A549 (cell line): Measurements from ENCODE around the gene TRNP1. TPM values are rescaled to one million over a fixed set of nuclear protein-coding genes. Genes with fewer than 3 reads are reported as not detected.

ENCODE experiments used
- ATAC-seq, 2 experiments: fragments of 200-7000 bp in 1 of 2; fragments of >200 bp in 1 of 2; cut with Nextera tagmentation in 1 of 2; cut with Tn5 transposase in 1 of 2; 3 replicates each; pipeline versions ENCODE4 v1.8.0 to v1.9.1; 2018 to 2020; ENCODE audit warnings: mild to moderate bottlenecking in 1 of 2, moderate library complexity in 1 of 2
- CTCF ChIA-PET: fragments of 300-600 bp; sonication (Branson Sonifier 250); formaldehyde crosslinking; extraction: SDS; loops from one replicate; lab custom pipeline; 2021; ENCODE audit warnings: antibody characterized with exemption, inconsistent platforms; lab: Yijun Ruan, JAX
- POLR2A ChIA-PET: fragments of 350-600 bp; formaldehyde crosslinking; extraction: SDS; loops from one replicate; lab custom pipeline; 2021; ENCODE audit warnings: antibody characterized with exemption, inconsistent platforms; lab: Yijun Ruan, JAX
- DNase-seq, 2 experiments: peaks; one replicate each; pipeline versions ENCODE4 v3.0.0 to v3.0.0-alpha.2; 2011 to 2016; ENCODE audit warnings: low read depth in 1 of 2, low spot score in 1 of 2
- FAIRE-seq: peaks from 2 replicates; lab custom pipeline; 2011; peaks lifted over from hg19 to GRCh38; lab: Jason Lieb, UNC
- H3K27ac ChIP-seq, 2 experiments: fragments of >200 bp; sonication (Bioruptor Twin); formaldehyde crosslinking; 3 replicates each; pipeline ENCODE4 v1.5.1; 2016 to 2017
- H3K4me1 ChIP-seq: fragments of >200 bp; sonication (Bioruptor Twin); formaldehyde crosslinking; 3 replicates; pipeline ENCODE4 v1.6.1; 2016
- H3K4me2 ChIP-seq: fragments of >200 bp; sonication (Bioruptor Twin); formaldehyde crosslinking; 3 replicates; pipeline ENCODE4 v1.6.1; 2016
- H3K4me3 ChIP-seq: fragments of >200 bp; sonication (Bioruptor Twin); formaldehyde crosslinking; 3 replicates; pipeline ENCODE4 v1.5.1; 2016
- H3K9me3 ChIP-seq: fragments of >200 bp; sonication (Bioruptor Twin); formaldehyde crosslinking; 3 replicates; pipeline ENCODE4 v1.6.1; 2016
- BHLHE40 ChIP-seq: IDR thresholded peaks from 2 replicates; pipeline ENCODE4 v1.6.1; 2012; ENCODE audit warnings: low read depth, low read length, inconsistent platforms
- CEBPB ChIP-seq, 2 experiments: fragments of >200 bp in 1 of 2; sonication (Bioruptor Twin) in 1 of 2; formaldehyde crosslinking in 1 of 2; IDR thresholded peaks; 2 replicates each; pipeline ENCODE4 v1.6.1; 2012 to 2016
- CHD2 ChIP-seq: fragments of 150-350 bp; IDR thresholded peaks from 2 replicates; pipeline ENCODE4 v1.6.1; 2014; ENCODE audit warnings: low read length; ENCODE audit not compliant: partially characterized antibody
- CHD4 ChIP-seq: fragments of 200-600 bp; sonication (generic); IDR thresholded peaks from 2 replicates; pipeline ENCODE4 v1.6.1; 2016; ENCODE audit warnings: antibody characterized with exemption, mild to moderate bottlenecking, borderline replicate concordance
- EHF ChIP-seq: fragments of 250-450 bp; sonication (Bioruptor Pico); IDR thresholded peaks from 2 replicates; pipeline ENCODE4 v1.5.0; 2020; ENCODE audit warnings: mild to moderate bottlenecking
- FOSL2 ChIP-seq, 2 experiments: fragments of 450-650 bp in 1 of 2; fragments of >200 bp in 1 of 2; sonication (Bioruptor Twin) in 1 of 2; formaldehyde crosslinking; IDR thresholded peaks; 2 replicates each; pipeline versions ENCODE4 v1.5.0 to v1.6.1; 2016 to 2020; ENCODE audit warnings: mild to moderate bottlenecking in 1 of 2, moderate library complexity in 1 of 2
- GATA3 ChIP-seq: IDR thresholded peaks from 2 replicates; pipeline ENCODE4 v1.6.1; 2012; ENCODE audit warnings: borderline replicate concordance
- HOXA7 ChIP-seq: fragments of 250-450 bp; sonication (Bioruptor Pico); IDR thresholded peaks from 2 replicates; pipeline ENCODE4 v1.5.0; 2020; ENCODE audit warnings: mild to moderate bottlenecking, moderate library complexity
- KDM1A ChIP-seq: fragments of 200-600 bp; sonication (generic); IDR thresholded peaks from 2 replicates; pipeline ENCODE4 v1.6.1; 2016; ENCODE audit warnings: low read depth, mild to moderate bottlenecking
- KDM5A ChIP-seq: fragments of 200-600 bp; sonication (generic); IDR thresholded peaks from 2 replicates; pipeline ENCODE4 v1.6.1; 2016; ENCODE audit warnings: antibody characterized with exemption, mild to moderate bottlenecking
- MAX ChIP-seq: IDR thresholded peaks from 2 replicates; pipeline ENCODE4 v1.6.1; 2012
- MYC ChIP-seq: IDR thresholded peaks from 2 replicates; pipeline ENCODE4 v1.6.1; 2012; ENCODE audit warnings: mild to moderate bottlenecking, inconsistent platforms, low read length, improper control_type of control experiment, borderline replicate concordance
- NPAS2 ChIP-seq: fragments of 250-450 bp; sonication (Bioruptor Pico); IDR thresholded peaks from 2 replicates; pipeline ENCODE4 v1.8.0; 2022; ENCODE audit warnings: mild to moderate bottlenecking, moderate library complexity, borderline replicate concordance
- RAD21 ChIP-seq, 2 experiments: fragments of >200 bp in 1 of 2; sonication (Bioruptor Twin) in 1 of 2; formaldehyde crosslinking in 1 of 2; IDR thresholded peaks in 1 of 2; conservative IDR thresholded peaks in 1 of 2; 2 replicates in 1 of 2; 3 replicates in 1 of 2; pipeline ENCODE4 v1.6.1; 2012 to 2018; ENCODE audit warnings: inconsistent platforms in 1 of 2
- RCOR1 ChIP-seq: fragments of 150-350 bp; IDR thresholded peaks from 2 replicates; pipeline ENCODE4 v1.6.1; 2014; ENCODE audit warnings: antibody characterized with exemption, low read length, low read depth
- SMC3 ChIP-seq: fragments of >200 bp; sonication (Bioruptor Twin); formaldehyde crosslinking; IDR thresholded peaks from 3 replicates; pipeline ENCODE4 v1.6.1; 2018; ENCODE audit warnings: inconsistent platforms
- TP53 ChIP-seq: fragments of 250-450 bp; sonication (Bioruptor Pico); IDR thresholded peaks from 2 replicates; pipeline ENCODE4 v1.5.0; 2021; ENCODE audit warnings: mild to moderate bottlenecking, moderate library complexity
- USF2 ChIP-seq: fragments of 450-650 bp; IDR thresholded peaks from 2 replicates; pipeline ENCODE4 v1.6.1; 2014; ENCODE audit warnings: antibody characterized with exemption
- ZNF302 ChIP-seq: fragments of 250-450 bp; sonication (Bioruptor Pico); IDR thresholded peaks from 2 replicates; pipeline ENCODE4 v1.9.0; 2021; ENCODE audit warnings: inconsistent platforms, mild to moderate bottlenecking, moderate library complexity
- WGBS: methylation state at CpG from one replicate; pipeline ENCODE4 v1.1.6; 2017; ENCODE audit errors: missing lambda C conversion rate; 5-methylcytosine and 5-hydroxymethylcytosine counted together
- polyA plus RNA-seq, 4 experiments: library from polyadenylated mRNA; depleted of rRNA in 3 of 4; stranded (reverse); fragments of >200 nt; fragmentation: RNase III in 1 of 4; extraction: RNeasy Plus Mini Kit Qiagen cat#74134 plus additional on column Dnase treatment in 1 of 4; gene quantifications; 2 replicates in 3 of 4; 3 replicates in 1 of 4; pipeline ENCODE4 v1.2.3, GENCODE V29; 2011 to 2017
- TF ChIP-seq, protein P1 (sequence below): fragments of 250-450 bp; sonication (Bioruptor Pico); IDR thresholded peaks from 2 replicates; pipeline ENCODE4 v1.5.0; 2021; ENCODE audit warnings: mild to moderate bottlenecking, moderate library complexity, borderline replicate concordance
- TF ChIP-seq, protein P2 (sequence below): fragments of >200 bp; sonication (Bioruptor Twin); formaldehyde crosslinking; IDR thresholded peaks from 3 replicates; pipeline ENCODE4 v1.5.1; 2016
- TF ChIP-seq, protein P3 (sequence below): fragments of >200 bp; sonication (Bioruptor Twin); formaldehyde crosslinking; IDR thresholded peaks from 3 replicates; pipeline ENCODE4 v1.6.1; 2016

TRNP1 gene
- polyA plus RNA-seq, 2 of the 4 experiments (the other 2 are of a cell fraction), result 73.9 to 113 TPM

DNA sequence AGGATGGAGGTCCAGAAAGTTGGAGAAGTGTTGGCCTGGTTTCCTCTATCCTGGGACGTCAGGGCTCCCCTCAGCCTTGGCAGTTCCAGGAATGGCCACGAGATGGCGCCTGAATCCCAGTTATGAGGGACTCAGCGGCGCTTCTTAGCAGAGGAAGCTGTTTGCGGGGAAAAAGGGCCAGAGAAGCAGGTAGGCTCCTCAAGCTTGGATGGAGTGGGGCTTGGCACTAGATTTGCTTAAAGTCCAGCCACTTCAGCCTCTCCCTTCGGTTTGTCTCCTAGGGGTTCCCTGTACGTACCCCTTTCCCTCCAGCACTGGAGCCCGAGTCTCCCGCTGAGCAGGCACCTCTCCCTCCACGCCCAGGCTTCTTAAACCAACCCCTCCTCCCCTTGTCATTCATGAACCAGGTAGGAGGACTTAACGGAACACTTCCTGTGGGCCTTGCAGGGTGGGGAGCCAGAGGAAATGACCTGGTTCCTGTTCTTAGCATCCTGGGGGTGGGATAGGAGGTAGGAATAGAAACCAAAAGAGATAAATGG, 51.2 kb downstream of the TRNP1 start:
- DNase-seq (peak; percentile 66 to 76), ATAC-seq (peak; percentile 88 to 94), FAIRE-seq (peak; percentile 51)
- CTCF ChIA-PET, result interaction anchor here (0.6 to 19.8 kb wide), 37 partner anchors 10 to 562 kb away, joined by 3 to 516 read pairs (median 4); partner anchors contain the start of genes TENT5B and TRNP1
- Histone ChIP-seq H3K4me1 (0 out of 3 replicates have a peak, but pooled peaks cover 4% of the 10 kb centered on the region), H3K4me2 (peak overlapping the region; percentile 36; the same call in 2 of the 3 replicates), H3K4me3 (no peak overlapping the region), H3K27ac (peak overlapping the region in 1 of 2 experiments; percentile 29; a peak in 3 of 6 replicates), H3K9me3 (no peaks in the 10 kb centered on the region)
- POLR2A ChIA-PET, result no interaction called here
- TF ChIP-seq, protein P1, sequence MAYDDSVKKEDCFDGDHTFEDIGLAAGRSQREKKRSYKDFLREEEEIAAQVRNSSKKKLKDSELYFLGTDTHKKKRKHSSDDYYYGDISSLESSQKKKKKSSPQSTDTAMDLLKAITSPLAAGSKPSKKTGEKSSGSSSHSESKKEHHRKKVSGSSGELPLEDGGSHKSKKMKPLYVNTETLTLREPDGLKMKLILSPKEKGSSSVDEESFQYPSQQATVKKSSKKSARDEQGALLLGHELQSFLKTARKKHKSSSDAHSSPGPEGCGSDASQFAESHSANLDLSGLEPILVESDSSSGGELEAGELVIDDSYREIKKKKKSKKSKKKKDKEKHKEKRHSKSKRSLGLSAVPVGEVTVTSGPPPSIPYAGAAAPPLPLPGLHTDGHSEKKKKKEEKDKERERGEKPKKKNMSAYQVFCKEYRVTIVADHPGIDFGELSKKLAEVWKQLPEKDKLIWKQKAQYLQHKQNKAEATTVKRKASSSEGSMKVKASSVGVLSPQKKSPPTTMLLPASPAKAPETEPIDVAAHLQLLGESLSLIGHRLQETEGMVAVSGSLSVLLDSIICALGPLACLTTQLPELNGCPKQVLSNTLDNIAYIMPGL, result no peak
- TF ChIP-seq RAD21 (conservative IDR thresholded peaks at IDR 0.05 in 1 of 2, IDR thresholded peaks at IDR 0.05 in 1 of 2), result peak; percentile 90 to 92
- TF ChIP-seq, protein P2, sequence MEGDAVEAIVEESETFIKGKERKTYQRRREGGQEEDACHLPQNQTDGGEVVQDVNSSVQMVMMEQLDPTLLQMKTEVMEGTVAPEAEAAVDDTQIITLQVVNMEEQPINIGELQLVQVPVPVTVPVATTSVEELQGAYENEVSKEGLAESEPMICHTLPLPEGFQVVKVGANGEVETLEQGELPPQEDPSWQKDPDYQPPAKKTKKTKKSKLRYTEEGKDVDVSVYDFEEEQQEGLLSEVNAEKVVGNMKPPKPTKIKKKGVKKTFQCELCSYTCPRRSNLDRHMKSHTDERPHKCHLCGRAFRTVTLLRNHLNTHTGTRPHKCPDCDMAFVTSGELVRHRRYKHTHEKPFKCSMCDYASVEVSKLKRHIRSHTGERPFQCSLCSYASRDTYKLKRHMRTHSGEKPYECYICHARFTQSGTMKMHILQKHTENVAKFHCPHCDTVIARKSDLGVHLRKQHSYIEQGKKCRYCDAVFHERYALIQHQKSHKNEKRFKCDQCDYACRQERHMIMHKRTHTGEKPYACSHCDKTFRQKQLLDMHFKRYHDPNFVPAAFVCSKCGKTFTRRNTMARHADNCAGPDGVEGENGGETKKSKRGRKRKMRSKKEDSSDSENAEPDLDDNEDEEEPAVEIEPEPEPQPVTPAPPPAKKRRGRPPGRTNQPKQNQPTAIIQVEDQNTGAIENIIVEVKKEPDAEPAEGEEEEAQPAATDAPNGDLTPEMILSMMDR, result peak; percentile 80
- peak; percentile 78 for TF ChIP-seq SMC3
- WGBS, result 30% methylated on average over 12 of the region's 12 CpGs

DNA sequence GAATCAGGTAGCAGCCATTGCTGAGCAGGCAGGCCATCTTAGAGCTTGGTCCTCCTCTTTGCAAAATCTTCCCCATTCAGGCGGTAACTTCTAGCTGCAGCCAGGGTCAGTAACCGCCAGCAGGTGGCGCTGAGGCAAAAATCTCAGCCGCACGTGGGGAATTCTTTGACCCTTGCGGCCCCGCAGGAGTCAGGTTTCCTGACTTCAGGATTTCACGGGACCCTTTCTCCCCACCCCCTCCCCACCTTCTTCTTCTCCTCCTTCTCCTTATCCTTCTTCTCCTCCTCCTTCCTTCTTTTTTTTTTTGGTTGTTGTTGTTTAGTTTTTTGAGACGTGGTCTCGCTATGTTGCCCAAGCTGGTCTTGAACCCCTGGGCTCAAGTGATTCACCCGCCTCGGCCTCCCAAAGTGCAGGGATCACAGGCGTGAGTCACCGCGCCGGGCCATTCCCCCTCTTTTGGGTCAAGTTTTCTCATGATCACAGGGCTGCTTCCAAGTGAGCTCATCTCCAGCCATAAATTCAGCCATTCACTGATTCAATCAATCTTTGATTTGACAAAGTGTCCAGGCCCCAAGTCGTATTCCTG, 52.6 kb downstream of the TRNP1 start:
- 0 out of 3 replicates have a peak, but pooled peaks cover 4% of the 10 kb centered on the region for H3K4me1 ChIP-seq
- peak overlapping the region in 1 of 2 experiments; percentile 46; a peak in 1 of 6 replicates for H3K27ac ChIP-seq
- FAIRE-seq, result no peak
- no peaks in the 10 kb centered on the region for H3K9me3 ChIP-seq
- TF ChIP-seq KDM5A (no peak), CHD2 (no peak), FOSL2 (IDR thresholded peaks at IDR 0.05) (no peak), FOSL2 (CRISPR knock-in tag; IDR thresholded peaks at IDR 0.05) (peak; percentile 37; the same call in 1 of the 2 replicates), RAD21 (conservative IDR thresholded peaks at IDR 0.05 in 1 of 2, IDR thresholded peaks at IDR 0.05 in 1 of 2) (peak; percentile 45 to 52; a peak in 4 of 5 replicates), USF2 (peak; percentile 14; the same call in 1 of the 2 replicates), BHLHE40 (peak; percentile 58), TP53 (no peak), KDM1A (no peak), SMC3 (peak; percentile 76), CEBPB (IDR thresholded peaks at IDR 0.05) (no peak), CHD4 (no peak), GATA3 (no peak), EHF (CRISPR knock-in tag) (no peak), NPAS2 (no peak), ZNF302 (CRISPR knock-in tag) (no peak), RCOR1 (no peak), MAX (peak; percentile 86), HOXA7 (CRISPR knock-in tag) (no peak), MYC (no peak; the same call in 1 of the 2 replicates)
- TF ChIP-seq, protein P2, result peak; percentile 76
- TF ChIP-seq, protein P1, result no peak
- TF ChIP-seq, protein P3, sequence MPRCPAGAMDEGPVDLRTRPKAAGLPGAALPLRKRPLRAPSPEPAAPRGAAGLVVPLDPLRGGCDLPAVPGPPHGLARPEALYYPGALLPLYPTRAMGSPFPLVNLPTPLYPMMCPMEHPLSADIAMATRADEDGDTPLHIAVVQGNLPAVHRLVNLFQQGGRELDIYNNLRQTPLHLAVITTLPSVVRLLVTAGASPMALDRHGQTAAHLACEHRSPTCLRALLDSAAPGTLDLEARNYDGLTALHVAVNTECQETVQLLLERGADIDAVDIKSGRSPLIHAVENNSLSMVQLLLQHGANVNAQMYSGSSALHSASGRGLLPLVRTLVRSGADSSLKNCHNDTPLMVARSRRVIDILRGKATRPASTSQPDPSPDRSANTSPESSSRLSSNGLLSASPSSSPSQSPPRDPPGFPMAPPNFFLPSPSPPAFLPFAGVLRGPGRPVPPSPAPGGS, result no peak
- TF ChIP-seq, all 56 proteins: peak for 7
- POLR2A ChIA-PET, result interaction anchor here (1.0 kb wide), 1 partner anchor 53 kb away, joined by 3 read pairs; no protein-coding TSS in a partner anchor
- DNase-seq (peak; percentile 58 to 66), ATAC-seq (peak; percentile 79 to 82)
- 16% methylated on average over 16 of the region's 17 CpGs for WGBS
- Histone ChIP-seq H3K4me3 (no peak overlapping the region), H3K4me2 (0 out of 3 replicates have a peak overlapping the region, but pooled peaks have one; percentile 25)
- CTCF ChIA-PET, result interaction anchor here (0.5 to 19.8 kb wide), 39 partner anchors 10 to 1113 kb away, joined by 3 to 516 read pairs (median 4); partner anchors contain the start of genes GPR3, PIGV and TENT5B
